Measurements from ENCODE around the gene TMEM132A.

DNA sequence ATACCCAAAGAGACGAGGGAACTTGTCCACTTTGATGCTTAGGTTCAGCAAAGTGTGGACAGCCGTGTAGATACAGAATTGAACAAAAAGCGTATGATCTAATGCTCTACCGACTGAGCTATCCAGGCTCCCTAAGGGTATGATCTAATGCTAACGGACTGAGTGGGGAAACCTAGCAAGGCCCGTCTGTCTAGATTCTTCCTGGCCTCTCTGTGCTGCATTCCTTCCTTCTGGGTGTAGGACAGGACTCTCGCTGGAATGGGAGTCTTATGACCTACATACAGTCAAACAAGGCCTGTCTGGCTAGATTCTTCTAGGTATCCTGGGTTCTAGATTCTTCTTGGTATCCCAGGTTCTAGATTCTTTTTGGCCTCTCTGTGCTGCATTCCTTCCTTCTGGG is 36.1 kb downstream of the TMEM132A start:
- TF ChIP-seq, protein P1, sequence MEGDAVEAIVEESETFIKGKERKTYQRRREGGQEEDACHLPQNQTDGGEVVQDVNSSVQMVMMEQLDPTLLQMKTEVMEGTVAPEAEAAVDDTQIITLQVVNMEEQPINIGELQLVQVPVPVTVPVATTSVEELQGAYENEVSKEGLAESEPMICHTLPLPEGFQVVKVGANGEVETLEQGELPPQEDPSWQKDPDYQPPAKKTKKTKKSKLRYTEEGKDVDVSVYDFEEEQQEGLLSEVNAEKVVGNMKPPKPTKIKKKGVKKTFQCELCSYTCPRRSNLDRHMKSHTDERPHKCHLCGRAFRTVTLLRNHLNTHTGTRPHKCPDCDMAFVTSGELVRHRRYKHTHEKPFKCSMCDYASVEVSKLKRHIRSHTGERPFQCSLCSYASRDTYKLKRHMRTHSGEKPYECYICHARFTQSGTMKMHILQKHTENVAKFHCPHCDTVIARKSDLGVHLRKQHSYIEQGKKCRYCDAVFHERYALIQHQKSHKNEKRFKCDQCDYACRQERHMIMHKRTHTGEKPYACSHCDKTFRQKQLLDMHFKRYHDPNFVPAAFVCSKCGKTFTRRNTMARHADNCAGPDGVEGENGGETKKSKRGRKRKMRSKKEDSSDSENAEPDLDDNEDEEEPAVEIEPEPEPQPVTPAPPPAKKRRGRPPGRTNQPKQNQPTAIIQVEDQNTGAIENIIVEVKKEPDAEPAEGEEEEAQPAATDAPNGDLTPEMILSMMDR (IDR thresholded peaks at IDR 0.05; ENCODE audit: low read depth, low read length, missing input control), result no peak
- TF ChIP-seq YY1 (IDR thresholded peaks at IDR 0.05), result no peak
- TF ChIP-seq RAD21 (IDR thresholded peaks at IDR 0.05), result no peak
